Measurements from ENCODE around the gene CALB2. TPM values are rescaled to one million over a fixed set of nuclear protein-coding genes. Genes with fewer than 3 reads are reported as not detected.
A peak's percentile ranks its signal among the peaks of the same experiment; 100 is the strongest.

CALB2 gene
- total RNA-seq, 3 donors from 2014 or later: 7.5 to 169 (median 22.2) TPM

DNA sequence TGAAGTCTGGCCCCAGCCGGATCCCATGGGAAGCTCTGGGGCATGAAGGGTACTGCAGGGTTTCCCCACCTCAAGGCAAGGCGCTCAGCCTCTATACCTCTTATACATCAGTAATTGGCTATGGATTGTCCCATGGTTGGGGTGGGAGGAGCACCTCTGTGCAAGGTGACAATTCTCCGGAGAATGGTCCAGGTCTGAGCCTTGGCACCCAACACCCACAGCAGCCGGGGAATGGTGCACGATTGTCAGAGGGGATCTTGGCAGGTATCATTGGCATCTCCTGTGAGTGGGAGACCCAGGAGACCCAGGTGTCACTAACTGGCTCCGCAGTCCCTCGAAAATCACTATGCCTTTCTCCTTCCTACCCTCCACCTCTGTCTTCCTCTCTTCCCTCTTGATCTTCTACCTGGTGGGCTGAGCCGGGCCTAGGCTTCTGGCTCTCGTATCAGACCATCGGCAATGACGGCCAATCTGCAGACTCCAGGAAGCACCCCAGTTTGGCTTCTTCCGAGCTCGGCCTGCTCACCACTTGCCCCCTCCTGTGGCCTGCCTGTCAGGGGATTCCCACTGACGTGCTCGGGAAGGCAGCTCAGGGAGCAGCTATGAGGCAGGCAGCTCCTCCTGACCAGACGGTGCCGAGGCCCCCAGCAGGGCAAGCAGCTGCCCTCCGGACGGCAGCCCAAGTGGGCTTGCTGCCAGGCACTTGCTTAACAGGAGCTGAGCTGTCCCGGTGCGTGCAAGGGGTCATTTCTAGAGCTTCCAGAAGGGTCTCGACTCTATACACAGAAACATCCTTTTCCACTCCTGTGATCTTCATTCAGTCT is 10.0 kb upstream of the CALB2 start:
- no peak for TF ChIP-seq POLR2A (IDR thresholded peaks at IDR 0.05)
- TF ChIP-seq POLR2AphosphoS5 (IDR thresholded peaks at IDR 0.05): no peak
- TF ChIP-seq, protein P1, sequence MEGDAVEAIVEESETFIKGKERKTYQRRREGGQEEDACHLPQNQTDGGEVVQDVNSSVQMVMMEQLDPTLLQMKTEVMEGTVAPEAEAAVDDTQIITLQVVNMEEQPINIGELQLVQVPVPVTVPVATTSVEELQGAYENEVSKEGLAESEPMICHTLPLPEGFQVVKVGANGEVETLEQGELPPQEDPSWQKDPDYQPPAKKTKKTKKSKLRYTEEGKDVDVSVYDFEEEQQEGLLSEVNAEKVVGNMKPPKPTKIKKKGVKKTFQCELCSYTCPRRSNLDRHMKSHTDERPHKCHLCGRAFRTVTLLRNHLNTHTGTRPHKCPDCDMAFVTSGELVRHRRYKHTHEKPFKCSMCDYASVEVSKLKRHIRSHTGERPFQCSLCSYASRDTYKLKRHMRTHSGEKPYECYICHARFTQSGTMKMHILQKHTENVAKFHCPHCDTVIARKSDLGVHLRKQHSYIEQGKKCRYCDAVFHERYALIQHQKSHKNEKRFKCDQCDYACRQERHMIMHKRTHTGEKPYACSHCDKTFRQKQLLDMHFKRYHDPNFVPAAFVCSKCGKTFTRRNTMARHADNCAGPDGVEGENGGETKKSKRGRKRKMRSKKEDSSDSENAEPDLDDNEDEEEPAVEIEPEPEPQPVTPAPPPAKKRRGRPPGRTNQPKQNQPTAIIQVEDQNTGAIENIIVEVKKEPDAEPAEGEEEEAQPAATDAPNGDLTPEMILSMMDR (IDR thresholded peaks at IDR 0.05): no peak
- intact Hi-C loops (cut with DNase I; ENCODE audit: low total_unique reads): no loop called here
- H3K9me3 ChIP-seq: no peaks in the 10 kb centered on the region

DNA sequence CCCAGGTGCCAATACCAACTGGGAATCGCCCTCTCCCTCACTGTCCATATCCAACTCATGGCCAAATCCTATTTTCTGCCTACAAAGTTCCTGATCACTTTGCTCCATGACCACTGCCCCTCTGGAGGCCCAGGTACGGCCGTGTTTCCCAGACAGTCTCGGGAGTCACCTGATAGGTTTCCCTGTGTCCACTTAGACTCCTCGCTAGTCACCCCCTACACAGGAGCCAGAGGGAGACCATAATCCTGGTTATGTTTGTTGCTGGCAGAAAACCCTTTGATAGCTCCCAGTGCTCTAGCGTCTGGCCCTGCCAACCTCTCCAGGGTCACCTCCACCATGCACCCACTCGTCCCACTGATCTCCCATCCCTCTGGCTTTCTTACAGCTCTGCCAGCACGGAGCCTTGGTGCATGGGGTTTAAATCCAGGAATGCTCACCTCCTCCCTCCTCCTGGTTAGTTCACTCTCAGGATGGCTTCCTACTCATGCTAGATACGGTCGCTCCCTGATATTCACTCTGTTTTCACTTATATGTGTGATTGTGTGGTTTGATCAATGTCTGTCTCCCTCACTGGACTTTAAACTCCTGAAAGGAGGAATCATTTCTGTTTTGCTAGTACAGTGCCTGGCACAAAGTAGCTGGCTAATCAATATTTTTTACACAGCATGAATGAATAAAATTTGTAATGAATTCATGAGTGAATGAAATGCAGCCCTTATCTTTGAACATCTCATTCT is 7.5 kb upstream of the CALB2 start:
- no peak for DNase-seq (ENCODE audit: low spot score in 2 of 2)
- TF ChIP-seq POLR2AphosphoS5 (IDR thresholded peaks at IDR 0.05) (no peak), POLR2A (IDR thresholded peaks at IDR 0.05) (no peak)
- TF ChIP-seq, protein P1 (IDR thresholded peaks at IDR 0.05): no peak
- Histone ChIP-seq H3K4me1 (no peaks in the 10 kb centered on the region), H3K27me3 (no peaks in the 10 kb centered on the region), H3K36me3 (no peaks in the 10 kb centered on the region), H3K27ac (no peak overlapping the region), H3K9me3 (no peaks in the 10 kb centered on the region), H3K4me3 (no peak overlapping the region)
- intact Hi-C loops (cut with DNase I; ENCODE audit: low total_unique reads): loop anchor here (10.0 kb wide), 1 partner anchor 1214 kb away; no protein-coding TSS in a partner anchor

More for the DNA sequence above, 10.0 kb upstream of the CALB2 start:
- Histone ChIP-seq H3K27me3 (no peaks in the 10 kb centered on the region), H3K27ac (no peak overlapping the region), H3K4me1 (no peaks in the 10 kb centered on the region), H3K36me3 (no peaks in the 10 kb centered on the region), H3K4me3 (no peak overlapping the region)
- no peak for DNase-seq (ENCODE audit: low spot score in 2 of 2)

DNA sequence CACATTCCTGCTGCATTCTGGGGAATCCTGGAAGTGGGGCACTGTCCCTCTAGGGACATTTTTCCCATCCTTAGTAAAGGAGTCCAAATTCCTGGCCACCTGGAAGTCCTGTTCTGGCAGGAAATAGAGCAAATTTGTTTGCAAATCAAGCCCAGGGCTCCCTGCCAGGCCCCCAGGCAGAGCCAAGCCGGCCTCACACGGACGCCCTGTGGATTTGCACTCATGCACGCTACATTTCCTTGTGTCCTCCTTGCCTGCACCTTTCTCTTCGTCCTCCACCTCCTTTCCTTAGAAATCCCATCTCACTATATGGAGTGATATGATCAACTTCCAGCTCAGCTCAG is 7.0 kb upstream of the CALB2 start:
- TF ChIP-seq POLR2AphosphoS5 (IDR thresholded peaks at IDR 0.05) (no peak), POLR2A (IDR thresholded peaks at IDR 0.05) (no peak)
- TF ChIP-seq, protein P1 (IDR thresholded peaks at IDR 0.05): no peak
- no peaks in the 10 kb centered on the region for H3K36me3 ChIP-seq
- H3K9me3 ChIP-seq: no peaks in the 10 kb centered on the region
- peak in 1 of 2 donors; percentile 34 for DNase-seq (ENCODE audit: low spot score in 2 of 2)
- no peak overlapping the region for H3K4me3 ChIP-seq
- H3K4me1 ChIP-seq: no peaks in the 10 kb centered on the region
- no peaks in the 10 kb centered on the region for H3K27me3 ChIP-seq
- H3K27ac ChIP-seq: no peak overlapping the region
- intact Hi-C loops (cut with DNase I; ENCODE audit: low total_unique reads): loop anchor here (10.0 kb wide), 1 partner anchor 1213 kb away; no protein-coding TSS in a partner anchor

DNA sequence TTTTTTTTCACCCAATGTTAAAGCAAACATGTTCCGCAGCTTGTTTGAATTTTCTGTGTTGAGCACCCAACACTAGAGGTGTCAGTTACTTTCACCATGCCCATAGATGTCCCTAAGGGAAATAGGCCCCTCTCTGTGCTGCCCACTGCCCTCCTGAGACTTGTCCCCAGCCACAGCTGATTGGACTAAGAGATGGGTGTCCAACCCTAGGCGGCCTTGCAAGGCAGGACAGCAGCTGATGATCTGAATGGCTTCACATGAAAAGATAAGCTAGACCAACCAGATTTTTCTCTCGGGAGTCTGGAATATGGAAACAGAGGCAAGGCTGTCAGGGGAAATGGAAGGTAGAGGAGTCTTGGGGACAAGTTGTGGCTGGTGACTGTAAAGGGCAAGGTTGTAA is 6.1 kb upstream of the CALB2 start:
- intact Hi-C loops (cut with DNase I; ENCODE audit: low total_unique reads): loop anchor here (10.0 kb wide), 1 partner anchor 1212 kb away; no protein-coding TSS in a partner anchor
- TF ChIP-seq, protein P1 (IDR thresholded peaks at IDR 0.05): no peak
- TF ChIP-seq POLR2AphosphoS5 (IDR thresholded peaks at IDR 0.05) (no peak), POLR2A (IDR thresholded peaks at IDR 0.05) (no peak)
- Histone ChIP-seq H3K4me1 (no peaks in the 10 kb centered on the region), H3K27me3 (no peaks in the 10 kb centered on the region), H3K4me3 (no peak overlapping the region), H3K27ac (no peak overlapping the region), H3K9me3 (no peaks in the 10 kb centered on the region), H3K36me3 (no peaks in the 10 kb centered on the region)
- DNase-seq (ENCODE audit: low spot score in 2 of 2): no peak
